Kidney epithelial cell (primary cell): ENCODE results near the gene ANKRD39. TPM values are rescaled to one million over a fixed set of nuclear protein-coding genes. Genes with fewer than 3 reads are reported as not detected.

Source experiments
- DNase-seq: peaks from one replicate; pipeline ENCODE4 v3.0.0-alpha.2; 2010; ENCODE audit warnings: low read depth
- H3K27me3 ChIP-seq: 2 replicates; pipeline ENCODE4 v1.6.0; 2011; ENCODE audit warnings: low read length; ENCODE audit not compliant: control insufficient read depth, insufficient read depth
- H3K36me3 ChIP-seq: 2 replicates; pipeline ENCODE4 v1.5.1; 2011; ENCODE audit warnings: low read length; ENCODE audit not compliant: control insufficient read depth, insufficient read depth
- H3K4me3 ChIP-seq: 2 replicates; pipeline ENCODE4 v1.5.1; 2011; ENCODE audit warnings: low read depth, mild to moderate bottlenecking, control low read depth, low read length
- total RNA-seq: library from RNA; depleted of rRNA; stranded (reverse); fragments of >200 nt; gene quantifications from 2 replicates; pipeline ENCODE4 v1.2.3, GENCODE V29; 2015
- TF ChIP-seq, protein P1 (sequence below): IDR thresholded peaks from 2 replicates; pipeline ENCODE4 v1.5.1; 2011; ENCODE audit warnings: mild to moderate bottlenecking, moderate library complexity, low read length, control low read depth, inconsistent platforms; ENCODE audit not compliant: insufficient read depth, poor library complexity, severe bottlenecking

Gene ANKRD39
- total RNA-seq, 1 donor from 2014 or later, result 27.3 TPM

DNA sequence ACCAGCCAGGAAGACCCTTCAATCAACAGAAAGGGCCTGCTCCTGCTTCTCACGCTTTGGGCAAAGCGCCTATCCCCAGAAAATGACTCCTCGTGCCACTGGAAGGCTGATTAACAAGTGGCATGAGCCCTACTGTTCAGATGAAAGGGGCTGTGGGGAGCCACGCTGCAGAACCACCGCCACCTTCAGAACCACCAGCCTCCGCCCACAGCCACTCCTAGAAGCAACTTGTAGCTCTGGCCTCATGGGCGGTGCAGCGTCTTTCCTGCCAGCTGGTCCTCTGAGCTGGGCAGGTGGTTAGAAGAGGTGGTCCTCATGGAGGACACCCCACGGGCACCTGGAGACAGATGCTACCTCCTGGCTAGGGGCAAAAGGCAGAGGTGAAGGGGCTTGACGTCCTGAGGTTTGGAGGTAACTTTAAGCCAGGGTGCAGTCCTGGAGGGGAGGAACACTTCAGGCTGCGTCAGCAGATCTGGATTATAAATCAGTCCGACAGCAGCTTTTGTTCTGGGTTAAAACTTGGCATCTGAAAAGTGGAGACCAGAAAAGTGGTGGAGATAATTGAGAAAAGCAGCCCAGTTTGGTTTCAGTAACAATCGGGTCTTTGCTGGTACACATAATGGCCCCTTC lies 12.9 kb upstream of the ANKRD39 start:
- DNase-seq, result no peak
- TF ChIP-seq, protein P1, sequence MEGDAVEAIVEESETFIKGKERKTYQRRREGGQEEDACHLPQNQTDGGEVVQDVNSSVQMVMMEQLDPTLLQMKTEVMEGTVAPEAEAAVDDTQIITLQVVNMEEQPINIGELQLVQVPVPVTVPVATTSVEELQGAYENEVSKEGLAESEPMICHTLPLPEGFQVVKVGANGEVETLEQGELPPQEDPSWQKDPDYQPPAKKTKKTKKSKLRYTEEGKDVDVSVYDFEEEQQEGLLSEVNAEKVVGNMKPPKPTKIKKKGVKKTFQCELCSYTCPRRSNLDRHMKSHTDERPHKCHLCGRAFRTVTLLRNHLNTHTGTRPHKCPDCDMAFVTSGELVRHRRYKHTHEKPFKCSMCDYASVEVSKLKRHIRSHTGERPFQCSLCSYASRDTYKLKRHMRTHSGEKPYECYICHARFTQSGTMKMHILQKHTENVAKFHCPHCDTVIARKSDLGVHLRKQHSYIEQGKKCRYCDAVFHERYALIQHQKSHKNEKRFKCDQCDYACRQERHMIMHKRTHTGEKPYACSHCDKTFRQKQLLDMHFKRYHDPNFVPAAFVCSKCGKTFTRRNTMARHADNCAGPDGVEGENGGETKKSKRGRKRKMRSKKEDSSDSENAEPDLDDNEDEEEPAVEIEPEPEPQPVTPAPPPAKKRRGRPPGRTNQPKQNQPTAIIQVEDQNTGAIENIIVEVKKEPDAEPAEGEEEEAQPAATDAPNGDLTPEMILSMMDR, result no peak
- H3K36me3 ChIP-seq, result no peaks in the 10 kb centered on the region
- H3K4me3 ChIP-seq, result peak overlapping the region; percentile 94
- H3K27me3 ChIP-seq, result no peaks in the 10 kb centered on the region

DNA sequence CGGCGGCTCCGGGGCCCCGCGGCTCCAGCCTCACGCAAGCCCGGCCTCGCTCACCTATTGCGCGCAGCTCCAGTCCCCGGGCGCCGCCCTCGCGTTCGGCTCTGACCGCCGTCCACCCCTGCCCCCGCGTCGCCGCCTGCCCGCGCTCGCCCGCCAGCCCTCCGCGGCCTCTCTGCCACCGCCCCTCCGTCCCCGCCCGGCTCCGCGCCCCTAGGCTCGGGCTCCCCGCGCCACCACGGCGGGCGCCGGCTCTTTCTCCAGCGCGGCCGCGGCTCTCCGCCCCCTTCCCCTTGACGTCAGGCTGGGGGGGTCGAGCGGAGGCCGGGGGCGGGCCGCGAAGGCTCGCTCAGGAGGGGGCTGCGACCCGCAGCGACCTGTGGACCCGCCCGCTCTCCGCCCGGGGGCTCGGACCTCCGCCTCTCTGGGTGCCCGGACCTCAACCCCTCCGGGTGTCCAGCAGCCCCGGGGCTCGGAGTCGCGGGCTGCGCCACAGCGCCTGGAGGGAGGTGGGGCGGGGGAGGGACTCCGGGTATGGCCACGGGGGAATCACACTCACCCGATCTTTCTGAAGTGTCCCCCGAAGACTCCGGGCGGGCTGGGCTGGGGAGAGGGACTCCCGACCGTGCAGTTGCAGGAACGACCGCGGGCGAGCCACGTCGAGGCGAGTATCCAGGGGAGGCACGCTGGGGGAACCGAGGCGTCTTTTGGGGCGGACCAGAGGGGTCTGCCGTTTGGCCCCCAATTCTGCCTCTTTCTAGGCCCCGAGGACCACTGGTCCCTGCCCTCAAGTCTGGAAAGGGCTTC lies 12.2 kb upstream of the ANKRD39 start, which contains the start of gene SEMA4C:
SEMA4C (minus strand) TSS at position 259 of the 804 bp plus-strand sequence. CDS start 2,194 bp downstream, outside the sequence.
- TF ChIP-seq, protein P1, result no peak

DNA sequence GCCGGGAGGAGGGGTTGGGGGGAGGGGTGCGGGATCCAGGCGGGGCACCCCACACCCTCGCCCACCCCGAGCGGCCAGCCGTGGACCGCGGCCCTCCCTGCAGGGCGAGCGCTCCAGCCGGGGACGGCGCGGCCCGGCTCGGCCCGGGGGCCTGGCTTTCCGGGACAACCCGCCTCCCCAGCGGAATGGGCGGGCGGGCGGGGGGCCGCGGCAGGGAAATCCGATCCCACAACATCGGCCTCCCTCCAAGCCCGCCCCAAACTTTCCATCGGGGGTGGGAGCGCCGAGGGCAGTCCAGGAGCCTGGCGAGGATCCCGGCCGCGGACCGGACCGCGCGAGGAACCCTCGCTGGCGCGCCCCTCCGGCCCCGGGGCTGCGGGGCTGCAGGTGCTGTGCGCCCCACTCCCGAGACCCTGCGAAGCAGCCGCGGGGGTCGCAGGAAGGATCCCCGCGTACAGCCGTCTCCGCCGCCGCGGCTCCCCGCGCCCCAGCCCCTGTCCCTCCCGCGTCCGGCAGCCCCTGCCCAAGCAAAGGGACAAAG lies 11.5 kb upstream of the ANKRD39 start:
- Histone ChIP-seq H3K27me3 (no peaks in the 10 kb centered on the region), H3K36me3 (peaks cover under 1% of the 10 kb centered on the region), H3K4me3 (peak overlapping the region; percentile 94)
- no peak for DNase-seq
- TF ChIP-seq, protein P1, result no peak

More for the DNA sequence above, 12.2 kb upstream of the ANKRD39 start, which contains the start of gene SEMA4C:
- Histone ChIP-seq H3K4me3 (peak within 1 kb of the TSS; percentile 94), H3K36me3 (no peaks in the 10 kb centered on the region), H3K27me3 (no peaks in the 10 kb centered on the region)
- DNase-seq, result no peak

- Histone ChIP-seq H3K36me3 (peaks cover 4% of the 10 kb centered on the region), H3K4me3 (peak overlapping the region; percentile 94), H3K27me3 (no peaks in the 10 kb centered on the region)
- TF ChIP-seq, protein P1, result peak; percentile 36
- DNase-seq, result peak; percentile 52
These were observed 10.9 kb upstream of the ANKRD39 start for GRCh38 chr2:96868555-96869280.

- TF ChIP-seq, protein P1, result no peak
- no peaks in the 10 kb centered on the region for H3K27me3 ChIP-seq
- H3K4me3 ChIP-seq, result peak overlapping the region; percentile 94
- DNase-seq, result no peak
- peaks cover 4% of the 10 kb centered on the region for H3K36me3 ChIP-seq
These were observed 10.1 kb upstream of the ANKRD39 start for GRCh38 chr2:96867756-96868554.
